IMR-90 (cell line): ENCODE results near the gene OR5C1. TPM values are rescaled to one million over a fixed set of nuclear protein-coding genes. Genes with fewer than 3 reads are reported as not detected.

Experiments used
- ATAC-seq: fragments of 200-7000 bp; cut with Tn5 transposase; 2 replicates; pipeline ENCODE4 v1.9.1; 2020; ENCODE audit warnings: low read depth, mild to moderate bottlenecking, moderate library complexity
- BruUV-seq: library from RNA; stranded (reverse); fragments of 400-500 nt; replicated peaks from 2 replicates; lab custom pipeline; 2021; lab: Mats Ljungman, UMichigan
- CTCF ChIA-PET: fragments of 300-600 bp; formaldehyde crosslinking; extraction: SDS; loops from one replicate; lab custom pipeline; 2021; ENCODE audit warnings: antibody characterized with exemption; lab: Yijun Ruan, JAX
- POLR2A ChIA-PET: fragments of 300-600 bp; sonication (Branson Sonifier 250); formaldehyde crosslinking; loops from one replicate; lab custom pipeline; 2022; ENCODE audit warnings: antibody characterized with exemption; ENCODE audit not compliant: unreplicated experiment; lab: Charles Lee
- DNase-seq: peaks from one replicate; pipeline ENCODE4 v3.0.0; 2013
- H2AFZ ChIP-seq: replicated peaks from 2 replicates; pipeline ENCODE3; 2013; ENCODE audit warnings: low read length, mild to moderate bottlenecking; ENCODE audit not compliant: poor library complexity
- H2AK5ac ChIP-seq: 2 replicates; pipeline ENCODE4 v1.6.1; 2013; ENCODE audit warnings: low read depth, low read length, inconsistent platforms
- H2AK9ac ChIP-seq: replicated peaks from 2 replicates; pipeline ENCODE3; 2013; ENCODE audit warnings: mild to moderate bottlenecking, low read depth, low read length, moderate library complexity; ENCODE audit not compliant: poor library complexity
- H2BK120ac ChIP-seq: 2 replicates; pipeline ENCODE4 v1.6.1; 2013; ENCODE audit warnings: low read depth, low read length, inconsistent platforms
- H2BK15ac ChIP-seq: 3 replicates; pipeline ENCODE4 v1.6.1; 2013; ENCODE audit warnings: low read depth, low read length, inconsistent platforms
- H2BK20ac ChIP-seq: 2 replicates; pipeline ENCODE4 v1.6.1; 2013; ENCODE audit warnings: low read depth, mild to moderate bottlenecking, inconsistent platforms, low read length, moderate library complexity
- H2BK5ac ChIP-seq: 2 replicates; pipeline ENCODE4 v1.6.1; 2013; ENCODE audit warnings: mild to moderate bottlenecking, low read depth, low read length, inconsistent platforms; ENCODE audit not compliant: poor library complexity, severe bottlenecking
- H3K14ac ChIP-seq: replicated peaks from 2 replicates; pipeline ENCODE4 v1.6.1; 2013; ENCODE audit warnings: low read depth, low read length, inconsistent platforms
- H3K18ac ChIP-seq: 2 replicates; pipeline ENCODE4 v1.6.1; 2013; ENCODE audit warnings: low read depth, low read length, control low read depth
- H3K23ac ChIP-seq: 2 replicates; pipeline ENCODE4 v1.6.1; 2013; ENCODE audit warnings: low read depth, low read length, inconsistent platforms
- H3K27ac ChIP-seq: 2 replicates; pipeline ENCODE4 v1.5.1; 2013; ENCODE audit warnings: mild to moderate bottlenecking, control low read depth, low read length; ENCODE audit not compliant: insufficient read depth
- H3K27me3 ChIP-seq: 2 replicates; pipeline ENCODE4 v1.6.1; 2013; ENCODE audit warnings: low read length; ENCODE audit not compliant: control insufficient read depth, insufficient read depth
- H3K36me3 ChIP-seq: 2 replicates; pipeline ENCODE4 v1.6.1; 2013; ENCODE audit warnings: low read length, mixed read lengths; ENCODE audit not compliant: control insufficient read depth, insufficient read depth
- H3K4ac ChIP-seq: 2 replicates; pipeline ENCODE4 v1.6.1; 2013; ENCODE audit warnings: low read depth, low read length, inconsistent platforms
- H3K4me1 ChIP-seq: 2 replicates; pipeline ENCODE4 v1.6.1; 2013; ENCODE audit warnings: low read length, mixed read lengths; ENCODE audit not compliant: control insufficient read depth, insufficient read depth
- H3K4me2 ChIP-seq: 2 replicates; pipeline ENCODE4 v1.6.1; 2013; ENCODE audit warnings: low read depth, mild to moderate bottlenecking, control low read depth, low read length, moderate library complexity
- H3K4me3 ChIP-seq: 2 replicates; pipeline ENCODE4 v1.5.1; 2013; ENCODE audit warnings: low read depth, mild to moderate bottlenecking, control low read depth, low read length, moderate library complexity; ENCODE audit not compliant: insufficient read depth
- H3K56ac ChIP-seq: 2 replicates; pipeline ENCODE4 v1.6.1; 2013; ENCODE audit warnings: low read length, inconsistent platforms; ENCODE audit not compliant: insufficient read depth; ENCODE audit errors: extremely low read depth
- H3K79me1 ChIP-seq, 2 experiments: 2 replicates each; pipeline ENCODE4 v1.6.1; 2013; ENCODE audit warnings: low read length in 2 of 2, inconsistent platforms in 1 of 2, low read depth in 1 of 2
- H3K9ac ChIP-seq: 2 replicates; pipeline ENCODE4 v1.6.1; 2013; ENCODE audit warnings: low read depth, low read length, control low read depth
- H3K9me1 ChIP-seq: 2 replicates; pipeline ENCODE4 v1.6.1; 2013; ENCODE audit warnings: low read length, inconsistent platforms; ENCODE audit not compliant: insufficient read depth
- H3K9me3 ChIP-seq: 2 replicates; pipeline ENCODE4 v1.6.1; 2013; ENCODE audit warnings: low read length; ENCODE audit not compliant: control insufficient read depth, insufficient read depth
- H4K20me1 ChIP-seq: 2 replicates; pipeline ENCODE4 v1.6.1; 2013; ENCODE audit warnings: low read length, inconsistent platforms; ENCODE audit not compliant: insufficient read depth
- H4K5ac ChIP-seq: 2 replicates; pipeline ENCODE4 v1.6.1; 2013; ENCODE audit warnings: mild to moderate bottlenecking, low read depth, low read length, control low read depth
- H4K8ac ChIP-seq, 2 experiments: 2 replicates each; pipeline ENCODE4 v1.6.1; 2013; ENCODE audit warnings: low read depth in 2 of 2, low read length in 2 of 2, control low read depth in 1 of 2, inconsistent platforms in 1 of 2
- H4K91ac ChIP-seq: 2 replicates; pipeline ENCODE4 v1.6.1; 2013; ENCODE audit warnings: low read depth, low read length, inconsistent platforms; ENCODE audit not compliant: insufficient read depth
- BHLHE40 ChIP-seq: fragments of 150-350 bp; IDR thresholded peaks from 2 replicates; pipeline ENCODE4 v1.6.1; 2016; ENCODE audit warnings: mild to moderate bottlenecking, low read depth, low read length
- CHD1 ChIP-seq: IDR thresholded peaks from 2 replicates; pipeline ENCODE4 v1.6.1; 2012; ENCODE audit warnings: low read depth, low read length, improper control_type of control experiment
- FOS ChIP-seq: fragments of 150-350 bp; IDR thresholded peaks from 2 replicates; pipeline ENCODE4 v1.6.1; 2016; ENCODE audit warnings: low read depth, low read length
- MAFK ChIP-seq: IDR thresholded peaks from 2 replicates; pipeline ENCODE4 v1.6.1; 2012; ENCODE audit warnings: low read depth, low read length, improper control_type of control experiment
- MAZ ChIP-seq: IDR thresholded peaks from 2 replicates; pipeline ENCODE4 v1.6.1; 2012; ENCODE audit warnings: low read depth, mild to moderate bottlenecking, low read length, improper control_type of control experiment, moderate library complexity, borderline replicate concordance
- MXI1 ChIP-seq: IDR thresholded peaks from 2 replicates; pipeline ENCODE4 v1.6.1; 2012; ENCODE audit warnings: low read depth, mild to moderate bottlenecking, low read length, moderate library complexity, borderline replicate concordance
- POLR2A ChIP-seq: IDR thresholded peaks from 2 replicates; pipeline ENCODE4 v1.6.1; 2012; ENCODE audit warnings: mild to moderate bottlenecking, low read depth, low read length
- RAD21 ChIP-seq: IDR thresholded peaks from 2 replicates; pipeline ENCODE4 v1.6.1; 2012; ENCODE audit warnings: low read length, improper control_type of control experiment
- RCOR1 ChIP-seq: IDR thresholded peaks from 2 replicates; pipeline ENCODE4 v1.6.1; 2012; ENCODE audit warnings: mild to moderate bottlenecking, low read length, improper control_type of control experiment; ENCODE audit not compliant: insufficient replicate concordance
- WGBS, 2 experiments: methylation state at CpG; one replicate each; pipeline versions ENCODE4 v1.1.5 to v1.1.7; 2013; ENCODE audit warnings: missing lambda C conversion rate in 2 of 2; ENCODE audit not compliant: insufficient read length in 1 of 2; ENCODE audit errors: extremely low coverage in 2 of 2; 5-methylcytosine and 5-hydroxymethylcytosine counted together
- dilution Hi-C: fragments of 300-500 bp; cut with HindIII; formaldehyde crosslinking; loops from one replicate; pipeline ENCODE4 v1.14.3; 2018; ENCODE audit warnings: low sequenced_read_pairs; ENCODE audit not compliant: unreplicated experiment
- in situ Hi-C: fragments of 300-500 bp; cut with MboI; formaldehyde crosslinking; loops from 3 replicates; pipeline ENCODE4 v1.14.3; 2019; ENCODE audit warnings: low sequenced_read_pairs, inconsistent platforms, mixed read lengths
- intact Hi-C: fragments of 100-400 bp; cut with micrococcal nuclease; formaldehyde crosslinking; loops from 2 replicates; pipeline ENCODE4 v1.10.0; 2022
- polyA plus RNA-seq, 3 experiments: library from polyadenylated mRNA; depleted of rRNA; stranded (reverse); fragments of >200 nt; gene quantifications; 2 replicates each; pipeline ENCODE4 v1.2.3, GENCODE V29; 2012; ENCODE audit warnings: low replicate concordance in 1 of 3
- total RNA-seq: library from RNA; depleted of rRNA; stranded (reverse); fragments of >200 nt; gene quantifications from 2 replicates; pipeline ENCODE4 v1.2.3, GENCODE V29; 2012
- TF ChIP-seq, protein P1 (sequence below): conservative IDR thresholded peaks from 2 replicates; pipeline ENCODE4 v1.5.1; 2012; ENCODE audit warnings: mild to moderate bottlenecking, low read depth, low read length, improper control_type of control experiment
- TF ChIP-seq, protein P2 (sequence below): fragments of 150-350 bp; IDR thresholded peaks from 2 replicates; pipeline ENCODE4 v1.6.1; 2017; ENCODE audit warnings: mild to moderate bottlenecking, antibody characterized with exemption, low read length, low read depth

OR5C1 gene
- total and polyA plus RNA-seq, 2 of the 4 experiments (the other 2 are of a cell fraction) = not detected

DNA sequence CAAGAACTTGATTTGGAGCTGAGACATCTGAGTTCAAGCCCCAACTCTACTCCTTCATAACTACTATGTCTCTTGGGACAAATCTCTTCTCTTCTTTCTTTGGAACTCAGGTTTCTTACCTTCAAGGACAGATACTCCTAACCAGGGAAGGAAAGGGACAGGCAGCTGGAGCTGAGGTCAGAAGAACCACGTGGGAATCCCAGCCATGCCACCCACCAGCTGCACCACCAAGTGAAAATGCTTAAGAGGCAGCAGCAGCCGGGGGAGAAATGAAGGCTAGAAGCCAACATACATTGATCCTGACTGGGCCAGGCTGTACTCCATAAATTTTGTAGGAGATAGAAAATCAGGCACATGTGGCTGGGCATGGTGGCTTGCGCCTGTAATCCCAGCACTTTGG lies 9.6 kb upstream of the OR5C1 start:
- in situ Hi-C loops = no loop called here

More for the DNA sequence above, 9.6 kb upstream of the OR5C1 start:
- CTCF ChIA-PET = no interaction called here
- Histone ChIP-seq H2BK20ac (peak overlapping the region; percentile 83), H3K27me3 (no peaks in the 10 kb centered on the region), H2AFZ (peak overlapping the region; percentile 37), H2AK9ac (no peak overlapping the region), H2BK120ac (peak overlapping the region; percentile 97), H3K9me3 (no peaks in the 10 kb centered on the region), H3K9me1 (peaks cover 21% of the 10 kb centered on the region), H2AK5ac (peak overlapping the region; percentile 69), H3K4ac (peak overlapping the region; percentile 79), H3K4me1 (peaks cover 20% of the 10 kb centered on the region), H3K4me3 (no peak overlapping the region), H4K91ac (peak overlapping the region; percentile 91), H3K14ac (peak overlapping the region; percentile 12), H3K36me3 (no peaks in the 10 kb centered on the region), H4K8ac (peak overlapping the region; percentile 79 to 85), H3K56ac (peak overlapping the region; percentile 67), H3K79me1 (no peaks in the 10 kb centered on the region), H4K20me1 (no peaks in the 10 kb centered on the region), H2BK5ac (peak overlapping the region; percentile 77), H3K4me2 (no peak overlapping the region), H3K27ac (peak overlapping the region; percentile 86), H3K9ac (no peak overlapping the region), H4K5ac (peak overlapping the region; percentile 90), H2BK15ac (peak overlapping the region; percentile 71; the same call in 2 of the 3 replicates), H3K23ac (peak overlapping the region; percentile 62), H3K18ac (peak overlapping the region; percentile 96)
- DNase-seq (no peak), ATAC-seq (no peak)
- WGBS, 2 experiments = no CpG with 5 or more reads among the region's 3 CpGs
- BruUV-seq = no TSS peak
- TF ChIP-seq POLR2A (no peak), MXI1 (no peak), RAD21 (no peak), MAZ (no peak), CHD1 (no peak), RCOR1 (no peak), MAFK (no peak), FOS (no peak), BHLHE40 (no peak)
- TF ChIP-seq, protein P1, sequence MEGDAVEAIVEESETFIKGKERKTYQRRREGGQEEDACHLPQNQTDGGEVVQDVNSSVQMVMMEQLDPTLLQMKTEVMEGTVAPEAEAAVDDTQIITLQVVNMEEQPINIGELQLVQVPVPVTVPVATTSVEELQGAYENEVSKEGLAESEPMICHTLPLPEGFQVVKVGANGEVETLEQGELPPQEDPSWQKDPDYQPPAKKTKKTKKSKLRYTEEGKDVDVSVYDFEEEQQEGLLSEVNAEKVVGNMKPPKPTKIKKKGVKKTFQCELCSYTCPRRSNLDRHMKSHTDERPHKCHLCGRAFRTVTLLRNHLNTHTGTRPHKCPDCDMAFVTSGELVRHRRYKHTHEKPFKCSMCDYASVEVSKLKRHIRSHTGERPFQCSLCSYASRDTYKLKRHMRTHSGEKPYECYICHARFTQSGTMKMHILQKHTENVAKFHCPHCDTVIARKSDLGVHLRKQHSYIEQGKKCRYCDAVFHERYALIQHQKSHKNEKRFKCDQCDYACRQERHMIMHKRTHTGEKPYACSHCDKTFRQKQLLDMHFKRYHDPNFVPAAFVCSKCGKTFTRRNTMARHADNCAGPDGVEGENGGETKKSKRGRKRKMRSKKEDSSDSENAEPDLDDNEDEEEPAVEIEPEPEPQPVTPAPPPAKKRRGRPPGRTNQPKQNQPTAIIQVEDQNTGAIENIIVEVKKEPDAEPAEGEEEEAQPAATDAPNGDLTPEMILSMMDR = no peak
- TF ChIP-seq, protein P2, sequence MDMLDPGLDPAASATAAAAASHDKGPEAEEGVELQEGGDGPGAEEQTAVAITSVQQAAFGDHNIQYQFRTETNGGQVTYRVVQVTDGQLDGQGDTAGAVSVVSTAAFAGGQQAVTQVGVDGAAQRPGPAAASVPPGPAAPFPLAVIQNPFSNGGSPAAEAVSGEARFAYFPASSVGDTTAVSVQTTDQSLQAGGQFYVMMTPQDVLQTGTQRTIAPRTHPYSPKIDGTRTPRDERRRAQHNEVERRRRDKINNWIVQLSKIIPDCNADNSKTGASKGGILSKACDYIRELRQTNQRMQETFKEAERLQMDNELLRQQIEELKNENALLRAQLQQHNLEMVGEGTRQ = no peak
- dilution Hi-C loops = no loop called here
- intact Hi-C loops = no loop called here
- POLR2A ChIA-PET = interaction anchor here (0.7 kb wide), 1 partner anchor 28 kb away, joined by 3 read pairs; no protein-coding TSS in a partner anchor
